NK-92 (cell line): ENCODE measurements around the gene ZNF76.

Experiments
- DNase-seq: peaks from one replicate; lab custom pipeline; 2025; ENCODE audit not compliant: unreplicated experiment; lab: John Stamatoyannopoulos, UW

ZNF76 gene

DNA sequence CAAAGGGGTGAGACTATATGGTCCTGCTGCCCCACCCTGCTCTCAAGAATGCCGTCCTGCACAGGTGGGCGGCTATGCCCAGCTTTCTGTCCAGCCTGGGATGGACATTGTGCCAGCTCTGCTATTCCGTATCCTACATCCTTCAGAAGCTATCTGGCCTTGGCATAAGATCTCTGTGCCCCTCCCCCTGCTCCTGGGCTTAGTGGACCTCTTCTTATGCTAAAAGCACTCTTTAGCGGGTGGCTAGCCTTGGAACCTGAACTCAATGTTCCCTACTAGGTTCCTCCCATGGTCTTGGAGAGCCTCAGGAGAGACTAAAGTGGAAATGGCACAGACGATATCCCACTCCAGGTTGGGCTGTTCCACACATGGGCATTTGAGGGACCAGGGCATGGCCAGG lies 23.3 kb upstream of the ZNF76 start:
- no peak for DNase-seq

- no peak for DNase-seq
These were observed 22.1 kb upstream of the ZNF76 start for GRCh38 chr6:35237476-35237875.

GRCh38 chr6:35238843-35239289 lies 20.7 kb upstream of the ZNF76 start:
- no peak for DNase-seq

DNA sequence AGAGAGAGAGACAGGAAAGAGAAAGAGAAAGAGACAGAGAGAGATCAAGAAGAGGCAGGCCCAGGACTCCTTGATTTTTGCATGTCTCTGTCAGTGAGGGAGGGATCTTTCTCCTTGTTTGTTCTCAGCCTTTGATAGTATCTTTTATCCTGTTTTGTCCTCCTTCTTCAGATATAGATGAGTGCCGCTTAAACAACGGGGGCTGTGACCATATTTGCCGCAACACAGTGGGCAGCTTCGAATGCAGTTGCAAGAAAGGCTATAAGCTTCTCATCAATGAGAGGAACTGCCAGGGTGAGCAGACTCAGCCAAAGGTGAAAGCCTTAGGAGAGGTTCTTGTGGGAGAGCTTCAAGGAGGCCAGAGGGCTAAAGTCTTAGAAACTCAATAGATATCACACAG lies 20.0 kb upstream of the ZNF76 start:
- no peak for DNase-seq

DNA sequence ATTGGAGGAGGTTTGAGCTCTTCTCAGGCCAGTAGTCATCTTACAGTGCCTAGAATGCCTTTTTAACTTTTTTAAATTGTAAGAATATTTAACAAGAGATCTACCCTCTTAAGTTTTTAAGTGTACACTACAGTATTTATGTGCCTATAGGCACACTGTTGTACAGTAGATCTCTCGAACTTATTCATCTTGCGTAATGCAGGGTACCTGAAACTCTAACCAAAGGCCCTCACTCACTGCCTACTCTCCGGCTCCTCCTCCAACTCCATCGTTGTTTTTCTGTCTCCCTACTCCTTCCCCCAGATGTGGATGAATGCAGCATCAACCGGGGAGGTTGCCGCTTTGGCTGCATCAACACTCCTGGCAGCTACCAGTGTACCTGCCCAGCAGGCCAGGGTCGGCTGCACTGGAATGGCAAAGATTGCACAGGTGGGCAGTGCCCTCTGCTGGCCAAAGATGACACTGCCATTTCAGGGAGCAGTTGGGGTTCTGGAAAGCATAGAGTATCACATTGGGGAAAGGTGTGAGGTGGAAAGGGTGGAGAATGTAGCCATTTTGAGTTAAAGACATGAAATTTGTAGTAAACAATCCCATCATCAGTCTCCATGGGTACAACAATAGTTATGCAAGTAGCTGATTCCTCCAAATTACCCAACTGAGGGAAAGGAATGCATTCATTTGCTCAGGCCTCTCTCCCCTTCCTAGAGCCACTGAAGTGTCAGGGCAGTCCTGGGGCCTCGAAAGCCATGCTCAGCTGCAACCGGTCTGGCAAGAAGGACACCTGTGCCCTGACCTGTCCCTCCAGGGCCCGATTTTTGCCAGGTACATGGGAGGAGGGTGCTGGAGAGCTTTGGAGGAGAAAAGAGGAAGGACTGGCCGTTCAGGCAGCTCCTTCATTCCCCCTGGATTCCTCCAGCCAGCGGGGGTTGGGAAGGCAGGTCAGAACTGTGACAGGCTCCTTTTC lies 18.4 kb upstream of the ZNF76 start:
- DNase-seq = no peak

DNA sequence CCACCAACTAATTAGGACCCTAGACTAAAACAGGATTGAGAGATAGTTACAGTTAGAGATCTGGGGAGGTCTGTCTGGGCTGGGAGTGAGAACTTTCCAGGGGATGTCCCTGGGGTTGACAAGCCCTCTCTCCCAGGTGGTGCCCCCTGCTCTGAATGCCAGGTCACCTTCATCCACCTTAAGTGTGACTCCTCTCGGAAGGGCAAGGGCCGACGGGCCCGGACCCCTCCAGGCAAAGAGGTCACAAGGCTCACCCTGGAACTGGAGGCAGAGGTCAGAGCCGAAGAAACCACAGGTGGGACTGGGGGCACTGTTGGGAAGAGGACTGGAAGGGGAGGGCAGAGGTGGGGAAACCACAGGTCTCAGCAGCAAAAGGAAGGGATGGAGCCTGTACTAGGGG lies 17.0 kb upstream of the ZNF76 start:
- DNase-seq = no peak

DNA sequence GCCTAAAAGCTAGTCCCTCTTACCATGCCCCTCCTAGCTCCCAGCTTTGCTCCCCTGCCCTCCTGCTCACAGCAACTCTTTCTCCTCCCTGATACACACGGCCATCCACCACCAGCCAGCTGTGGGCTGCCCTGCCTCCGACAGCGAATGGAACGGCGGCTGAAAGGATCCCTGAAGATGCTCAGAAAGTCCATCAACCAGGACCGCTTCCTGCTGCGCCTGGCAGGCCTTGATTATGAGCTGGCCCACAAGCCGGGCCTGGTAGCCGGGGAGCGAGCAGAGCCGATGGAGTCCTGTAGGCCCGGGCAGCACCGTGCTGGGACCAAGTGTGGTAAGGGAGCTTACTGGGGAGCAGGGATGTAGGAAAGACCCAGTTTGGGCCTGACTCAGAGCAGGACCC lies 16.6 kb upstream of the ZNF76 start:
- no peak for DNase-seq

DNA sequence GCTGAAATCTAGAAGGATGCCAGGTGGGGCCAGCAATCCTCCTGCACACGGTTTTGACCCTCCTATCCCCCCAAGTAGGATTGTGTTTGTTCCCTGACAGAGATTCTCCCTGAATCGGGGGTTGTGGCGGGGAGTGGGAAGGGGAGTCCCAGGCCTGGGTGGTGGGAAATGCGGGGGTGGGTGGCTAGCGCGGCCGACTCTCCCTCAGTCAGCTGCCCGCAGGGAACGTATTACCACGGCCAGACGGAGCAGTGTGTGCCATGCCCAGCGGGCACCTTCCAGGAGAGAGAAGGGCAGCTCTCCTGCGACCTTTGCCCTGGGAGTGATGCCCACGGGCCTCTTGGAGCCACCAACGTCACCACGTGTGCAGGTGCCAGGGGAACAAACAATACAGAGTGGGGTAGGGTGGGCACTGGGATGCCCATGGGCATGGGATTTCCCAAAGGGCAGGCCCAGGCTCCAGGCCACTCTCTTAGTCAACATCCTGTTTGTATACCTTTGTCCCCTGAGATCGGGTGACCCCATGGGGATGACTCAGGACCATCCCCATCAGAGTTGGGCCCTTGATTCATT lies 16.1 kb upstream of the ZNF76 start:
- no peak for DNase-seq

GRCh38 chr6:35244551-35244950 lies 15.0 kb upstream of the ZNF76 start:
- no peak for DNase-seq

DNA sequence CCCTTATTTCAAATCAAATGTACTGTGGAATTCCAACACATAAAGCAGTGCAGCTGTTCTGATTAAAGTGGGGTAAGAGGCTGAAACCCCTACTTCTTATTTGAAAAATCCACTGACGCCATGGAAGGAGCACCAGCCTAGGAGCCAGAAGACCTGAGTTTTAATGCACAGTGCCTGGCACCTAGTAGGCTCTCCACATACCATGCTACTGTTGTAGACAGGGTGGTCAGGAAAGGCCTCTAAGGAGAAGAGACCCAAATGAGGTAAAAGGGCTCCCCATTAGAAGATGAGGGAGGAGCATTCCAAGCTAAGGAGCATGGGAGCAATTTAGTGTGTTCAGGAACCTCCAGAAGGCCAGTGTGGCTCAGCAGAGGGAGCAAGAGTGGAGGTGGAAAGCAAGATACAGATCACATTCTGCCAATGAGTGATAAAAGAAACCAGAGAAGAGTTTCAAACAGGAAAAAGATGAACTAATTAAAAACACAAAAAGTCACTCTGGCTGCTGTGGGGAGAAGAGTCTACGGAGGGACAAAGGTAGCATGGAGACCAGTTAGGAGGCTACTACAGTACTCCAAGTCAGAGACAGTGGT lies 11.8 kb upstream of the ZNF76 start:
- no peak for DNase-seq

GRCh38 chr6:35248300-35248699 lies 11.2 kb upstream of the ZNF76 start:
- DNase-seq = no peak

DNA sequence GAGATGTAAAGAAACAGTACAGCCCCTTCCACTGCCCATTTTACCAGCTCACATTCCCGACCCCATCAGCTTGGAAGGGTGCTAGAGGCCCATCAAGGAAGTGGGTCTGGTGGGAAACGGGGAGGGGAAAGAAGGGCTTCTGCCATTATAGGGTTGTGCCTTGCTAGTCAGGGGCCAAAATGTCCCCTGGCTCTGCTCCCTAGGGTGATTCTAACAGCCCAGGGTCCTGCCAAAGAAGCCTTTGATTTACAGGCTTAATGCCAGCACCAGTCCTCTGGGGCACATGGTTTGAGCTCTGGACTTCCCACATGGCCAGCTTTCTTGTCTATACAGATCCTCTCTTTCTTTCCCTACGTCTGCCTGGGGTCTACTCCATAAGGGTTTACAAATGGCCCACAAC lies 10.6 kb upstream of the ZNF76 start:
- no peak for DNase-seq

- no peak for DNase-seq
These were observed 7.6 kb upstream of the ZNF76 start for GRCh38 chr6:35251949-35252348.

GRCh38 chr6:35253249-35253648 lies 6.3 kb upstream of the ZNF76 start:
- DNase-seq = no peak

DNA sequence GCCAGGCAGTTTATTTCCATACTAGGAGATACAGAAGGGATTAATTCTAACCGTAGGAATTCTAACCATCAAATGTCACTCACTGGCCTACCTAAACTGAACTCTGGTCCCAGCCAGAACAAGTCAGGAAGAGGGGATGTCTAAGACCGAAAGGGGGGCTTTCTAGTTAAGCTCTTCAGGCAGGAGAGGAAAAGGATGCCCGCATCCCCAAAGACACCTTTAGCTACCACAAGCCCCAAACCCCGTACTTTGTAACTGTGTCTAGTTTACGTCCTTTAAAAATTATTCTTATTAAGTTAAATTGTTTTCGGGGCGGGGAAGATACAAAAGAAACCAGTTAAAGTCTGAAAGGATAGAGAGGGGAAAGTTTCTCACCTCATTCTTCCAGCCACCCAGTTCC lies 1.2 kb upstream of the ZNF76 start:
- no peak for DNase-seq

DNA sequence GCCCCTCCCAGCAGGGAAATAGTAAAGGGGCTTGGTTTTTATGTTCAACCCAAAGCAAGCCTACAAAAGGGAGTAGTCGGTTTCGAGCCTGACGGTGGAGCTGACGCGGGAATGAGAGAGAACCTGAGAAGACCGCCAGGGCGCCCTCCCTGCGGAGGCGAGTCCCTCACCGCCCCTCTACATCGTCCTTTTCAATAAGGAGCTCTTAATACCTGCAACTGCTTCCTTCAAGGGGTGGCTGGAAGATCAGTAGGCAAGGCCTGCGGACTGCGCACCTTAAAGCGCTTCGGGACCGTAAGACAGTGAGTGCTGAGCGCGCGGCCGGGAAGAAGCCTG lies 709 bp upstream of the ZNF76 start:
- no peak for DNase-seq

DNA sequence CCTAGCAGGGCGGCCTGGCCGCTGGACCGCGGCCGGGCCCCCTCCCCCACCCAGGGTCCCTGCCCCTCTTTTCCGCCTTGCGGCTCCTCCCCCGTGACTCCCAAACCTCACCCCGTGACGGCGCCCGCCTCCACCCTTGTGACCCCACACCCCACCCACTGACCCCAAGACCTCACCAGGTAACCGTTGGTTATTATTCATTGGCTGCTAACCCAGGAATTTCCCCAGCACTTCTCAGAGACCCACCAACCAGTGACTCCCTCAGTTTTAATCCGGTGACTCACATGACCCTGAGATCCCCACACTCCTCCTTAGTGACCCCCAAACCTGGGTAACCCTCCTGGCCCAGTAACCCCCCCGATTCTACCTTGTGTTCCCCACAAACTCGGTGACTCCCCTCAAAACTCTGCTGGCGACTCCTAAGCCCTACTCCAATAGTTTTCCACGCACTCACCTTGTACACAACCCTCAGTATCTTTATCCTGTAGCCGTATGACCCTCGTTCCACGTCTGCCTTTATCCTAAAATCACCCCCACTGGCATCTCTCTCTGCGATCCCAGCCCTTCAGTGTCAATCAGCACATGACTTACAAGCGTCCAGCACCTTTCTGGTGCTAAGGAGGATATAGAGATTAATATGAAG lies 534 bp downstream of the ZNF76 start:
- DNase-seq = no peak

DNA sequence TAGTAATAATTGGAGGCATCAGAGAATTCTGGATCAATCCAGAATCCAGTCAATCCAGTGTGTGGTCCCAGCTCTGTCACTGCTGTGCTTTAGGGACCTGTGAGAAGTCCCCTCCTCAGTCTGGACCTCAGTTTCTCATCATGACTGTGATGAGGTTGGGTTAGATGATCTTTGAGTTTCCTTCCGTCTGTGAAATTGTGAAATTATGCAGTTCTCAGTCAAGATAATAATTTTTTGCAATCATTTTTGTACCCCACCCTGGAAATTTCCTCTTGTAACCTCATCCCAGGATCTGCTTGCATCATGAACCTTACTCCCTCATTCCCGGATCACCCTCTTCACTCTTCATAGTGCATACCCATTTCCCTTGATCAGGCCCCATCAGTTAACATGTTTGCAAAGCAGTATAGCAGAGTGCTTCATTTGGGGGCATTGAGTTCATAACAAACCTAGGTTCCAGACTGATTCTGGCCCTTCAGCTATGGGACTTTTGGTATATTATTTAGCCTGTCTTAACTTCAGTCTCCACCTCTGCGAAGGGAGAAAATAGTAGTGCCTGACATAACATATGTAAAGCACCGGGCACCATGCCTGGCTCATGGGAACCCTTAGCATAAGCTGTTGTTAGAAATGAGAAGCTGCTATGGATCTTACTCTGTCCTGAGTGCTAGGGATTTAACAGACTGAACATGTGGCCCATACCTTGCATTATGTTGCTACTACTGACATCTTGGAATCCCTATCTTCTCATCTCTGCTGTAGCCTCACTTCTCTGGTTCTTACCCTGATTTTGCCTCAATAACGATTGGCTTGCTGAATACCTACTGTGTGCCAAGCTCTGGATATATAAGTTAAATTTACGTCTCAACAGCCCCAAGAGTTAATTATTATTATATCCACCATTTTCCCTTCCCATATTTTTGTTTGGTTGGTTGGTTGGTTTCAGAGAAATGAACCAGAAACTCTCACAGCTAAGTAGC lies 1.3 kb downstream of the ZNF76 start:
- DNase-seq = no peak

DNA sequence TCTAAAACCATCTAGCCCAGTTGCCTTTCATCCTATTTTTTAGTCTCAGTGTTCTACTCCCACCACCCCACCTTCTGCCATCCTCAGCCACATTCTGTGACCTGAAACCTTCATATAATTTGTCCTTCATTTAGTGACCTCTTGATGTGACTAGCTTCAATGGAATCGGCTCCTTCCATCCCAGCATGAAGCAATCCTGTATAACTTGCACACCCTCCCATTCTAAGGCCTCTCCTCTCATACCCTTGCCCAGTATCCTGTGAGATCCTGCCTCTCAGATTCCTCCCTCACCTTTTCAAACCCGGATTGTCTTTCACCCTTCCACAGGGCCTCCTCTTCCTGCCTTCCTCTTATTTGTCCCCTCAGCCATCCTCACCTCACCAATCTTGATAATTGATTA lies 3.1 kb downstream of the ZNF76 start:
- DNase-seq = no peak

GRCh38 chr6:35264550-35265274 lies 5.2 kb downstream of the ZNF76 start:
- no peak for DNase-seq
